Measurements from ENCODE around the gene TMEM107.

DNA sequence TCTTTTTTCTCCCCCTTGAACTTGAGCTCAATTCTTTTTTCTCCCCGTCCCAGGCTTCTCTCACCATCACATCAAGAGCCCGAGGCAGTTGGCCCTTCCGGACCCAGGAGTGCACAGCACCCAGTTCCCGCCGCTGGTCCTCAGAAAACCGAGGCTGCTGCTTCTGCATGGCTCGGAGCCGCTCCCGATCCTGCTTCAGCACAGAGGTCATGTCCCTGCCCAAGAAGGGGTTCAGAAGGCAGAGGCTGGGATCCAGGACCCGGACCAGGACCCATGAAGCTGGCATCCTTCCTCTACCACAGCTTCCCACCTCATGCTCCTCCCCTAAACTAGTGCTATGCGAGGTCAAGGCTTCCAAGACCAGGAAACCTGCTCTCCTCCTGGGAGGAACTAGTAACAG is 34.4 kb downstream of the TMEM107 start:
- TF ChIP-seq CTCF (IDR thresholded peaks at IDR 0.05) (no peak), POLR2A (IDR thresholded peaks at IDR 0.05) (no peak)
